ENCODE measurements around the gene DPP6. TPM values are rescaled to one million over a fixed set of nuclear protein-coding genes. Genes with fewer than 3 reads are reported as not detected.

DPP6 gene
- total and polyA plus RNA-seq, 9 donors, result 3.3 to 11.5 (median 4.7) TPM

DNA sequence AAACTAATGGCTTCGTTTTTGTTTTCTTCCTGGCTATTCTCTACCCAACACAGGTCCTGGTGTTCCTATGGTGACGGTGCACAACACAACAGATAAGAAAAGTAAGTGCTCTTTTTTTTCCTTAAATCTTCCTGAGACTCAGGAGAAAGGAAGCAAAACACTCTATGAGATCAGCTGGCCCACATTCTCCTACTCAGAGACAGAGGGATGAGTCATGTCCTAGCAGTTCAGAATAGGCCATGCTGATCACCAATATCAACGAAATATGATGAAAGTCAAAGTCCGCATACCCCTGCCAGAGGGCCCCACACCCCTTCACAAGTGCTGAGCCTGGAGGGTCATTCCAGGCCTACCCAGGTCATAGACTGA is 801.5 kb downstream of the DPP6 start:
- Histone ChIP-seq H3K4me3 (ENCODE audit: low read length) (no peak overlapping the region), H3K27me3 (ENCODE audit: control insufficient read depth, insufficient read depth, low read length) (no peaks in the 10 kb centered on the region), H3K4me1 (ENCODE audit: control insufficient read depth, insufficient read depth, low read length) (no peaks in the 10 kb centered on the region), H3K27ac (ENCODE audit: low read length) (no peak overlapping the region), H3K9me3 (replicated peaks; ENCODE audit: control insufficient read depth, low read depth, low read length) (peaks cover 9% of the 10 kb centered on the region), H3K36me3 (ENCODE audit: control insufficient read depth, insufficient read depth, low read length) (no peaks in the 10 kb centered on the region)
- DNase-seq, result no peak
- WGBS (ENCODE audit: insufficient coverage), result 86% methylated on average over 1 of the region's 4 CpGs

- Histone ChIP-seq H3K4me3 (ENCODE audit: low read length) (no peak overlapping the region), H3K36me3 (ENCODE audit: control insufficient read depth, insufficient read depth, low read length) (no peaks in the 10 kb centered on the region), H3K4me1 (ENCODE audit: control insufficient read depth, insufficient read depth, low read length) (no peaks in the 10 kb centered on the region), H3K27me3 (ENCODE audit: control insufficient read depth, insufficient read depth, low read length) (no peaks in the 10 kb centered on the region), H3K27ac (ENCODE audit: low read length) (no peak overlapping the region), H3K9me3 (replicated peaks; ENCODE audit: control insufficient read depth, low read depth, low read length) (peaks cover 4% of the 10 kb centered on the region)
- no peak for DNase-seq
- WGBS (ENCODE audit: insufficient coverage), result 80% methylated on average over 13 of the region's 14 CpGs
These were observed 802.6 kb downstream of the DPP6 start for GRCh38 chr7:154854836-154855235.

- DNase-seq, result no peak
- Histone ChIP-seq H3K9me3 (replicated peaks; ENCODE audit: control insufficient read depth, low read depth, low read length) (peaks cover 4% of the 10 kb centered on the region), H3K27ac (ENCODE audit: low read length) (no peak overlapping the region), H3K4me3 (ENCODE audit: low read length) (no peak overlapping the region), H3K27me3 (ENCODE audit: control insufficient read depth, insufficient read depth, low read length) (no peaks in the 10 kb centered on the region), H3K36me3 (ENCODE audit: control insufficient read depth, insufficient read depth, low read length) (no peaks in the 10 kb centered on the region), H3K4me1 (ENCODE audit: control insufficient read depth, insufficient read depth, low read length) (no peaks in the 10 kb centered on the region)
- 92% methylated on average over 6 of the region's 12 CpGs for WGBS (ENCODE audit: insufficient coverage)
These were observed 803.2 kb downstream of the DPP6 start for GRCh38 chr7:154855366-154855765.

GRCh38 chr7:154856733-154857132 is 804.5 kb downstream of the DPP6 start:
- no peaks in the 10 kb centered on the region for H3K27me3 ChIP-seq (ENCODE audit: control insufficient read depth, insufficient read depth, low read length)
- no peaks in the 10 kb centered on the region for H3K36me3 ChIP-seq (ENCODE audit: control insufficient read depth, insufficient read depth, low read length)
- peaks cover 4% of the 10 kb centered on the region for H3K9me3 ChIP-seq (replicated peaks; ENCODE audit: control insufficient read depth, low read depth, low read length)
- H3K4me3 ChIP-seq (ENCODE audit: low read length), result no peak overlapping the region
- WGBS (ENCODE audit: insufficient coverage), result 72% methylated on average over 6 of the region's 9 CpGs
- no peaks in the 10 kb centered on the region for H3K4me1 ChIP-seq (ENCODE audit: control insufficient read depth, insufficient read depth, low read length)
- DNase-seq, result no peak
- no peak overlapping the region for H3K27ac ChIP-seq (ENCODE audit: low read length)

DNA sequence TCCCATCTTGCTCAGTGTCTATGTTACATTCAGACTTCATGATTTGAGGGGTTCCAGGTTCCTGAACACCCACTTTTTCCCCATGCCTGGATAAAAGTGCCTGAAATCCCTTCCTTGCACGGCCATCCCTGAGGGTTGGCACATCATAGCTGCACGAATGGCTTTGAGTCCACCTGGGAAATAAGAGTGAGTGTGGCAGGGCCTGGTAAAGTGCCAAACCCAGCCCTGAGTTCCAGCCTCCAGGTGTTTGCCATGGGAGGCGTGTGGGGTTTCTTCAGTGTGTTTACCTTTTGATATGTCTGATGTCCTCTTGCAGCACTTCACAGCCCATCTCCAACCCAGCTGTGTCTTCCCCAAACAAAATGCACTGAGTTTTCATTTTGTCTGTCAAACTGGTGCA is 805.0 kb downstream of the DPP6 start:
- DNase-seq, result no peak
- no CpG with 5 or more reads among the region's 3 CpGs for WGBS (ENCODE audit: insufficient coverage)
- no peaks in the 10 kb centered on the region for H3K27me3 ChIP-seq (ENCODE audit: control insufficient read depth, insufficient read depth, low read length)

GRCh38 chr7:154857728-154858681 is 805.8 kb downstream of the DPP6 start:
- Histone ChIP-seq H3K9me3 (replicated peaks; ENCODE audit: control insufficient read depth, low read depth, low read length) (peaks cover under 1% of the 10 kb centered on the region), H3K4me1 (ENCODE audit: control insufficient read depth, insufficient read depth, low read length) (no peaks in the 10 kb centered on the region), H3K27ac (ENCODE audit: low read length) (no peak overlapping the region), H3K4me3 (ENCODE audit: low read length) (no peak overlapping the region), H3K36me3 (ENCODE audit: control insufficient read depth, insufficient read depth, low read length) (no peaks in the 10 kb centered on the region), H3K27me3 (ENCODE audit: control insufficient read depth, insufficient read depth, low read length) (no peaks in the 10 kb centered on the region)
- WGBS (ENCODE audit: insufficient coverage), result 85% methylated on average over 26 of the region's 27 CpGs
- no peak for DNase-seq

More for the DNA sequence above, 805.0 kb downstream of the DPP6 start:
- Histone ChIP-seq H3K4me1 (ENCODE audit: control insufficient read depth, insufficient read depth, low read length) (no peaks in the 10 kb centered on the region), H3K27ac (ENCODE audit: low read length) (no peak overlapping the region), H3K9me3 (replicated peaks; ENCODE audit: control insufficient read depth, low read depth, low read length) (peaks cover 4% of the 10 kb centered on the region), H3K4me3 (ENCODE audit: low read length) (no peak overlapping the region), H3K36me3 (ENCODE audit: control insufficient read depth, insufficient read depth, low read length) (no peaks in the 10 kb centered on the region)

- no peak for DNase-seq
- 81% methylated on average over 15 of the region's 19 CpGs for WGBS (ENCODE audit: insufficient coverage)
- Histone ChIP-seq H3K27ac (ENCODE audit: low read length) (no peak overlapping the region), H3K27me3 (ENCODE audit: control insufficient read depth, insufficient read depth, low read length) (no peaks in the 10 kb centered on the region), H3K4me3 (ENCODE audit: low read length) (no peak overlapping the region), H3K4me1 (ENCODE audit: control insufficient read depth, insufficient read depth, low read length) (no peaks in the 10 kb centered on the region), H3K9me3 (replicated peaks; ENCODE audit: control insufficient read depth, low read depth, low read length) (no peaks in the 10 kb centered on the region), H3K36me3 (ENCODE audit: control insufficient read depth, insufficient read depth, low read length) (no peaks in the 10 kb centered on the region)
These were observed 806.8 kb downstream of the DPP6 start for GRCh38 chr7:154858836-154859537.

DNA sequence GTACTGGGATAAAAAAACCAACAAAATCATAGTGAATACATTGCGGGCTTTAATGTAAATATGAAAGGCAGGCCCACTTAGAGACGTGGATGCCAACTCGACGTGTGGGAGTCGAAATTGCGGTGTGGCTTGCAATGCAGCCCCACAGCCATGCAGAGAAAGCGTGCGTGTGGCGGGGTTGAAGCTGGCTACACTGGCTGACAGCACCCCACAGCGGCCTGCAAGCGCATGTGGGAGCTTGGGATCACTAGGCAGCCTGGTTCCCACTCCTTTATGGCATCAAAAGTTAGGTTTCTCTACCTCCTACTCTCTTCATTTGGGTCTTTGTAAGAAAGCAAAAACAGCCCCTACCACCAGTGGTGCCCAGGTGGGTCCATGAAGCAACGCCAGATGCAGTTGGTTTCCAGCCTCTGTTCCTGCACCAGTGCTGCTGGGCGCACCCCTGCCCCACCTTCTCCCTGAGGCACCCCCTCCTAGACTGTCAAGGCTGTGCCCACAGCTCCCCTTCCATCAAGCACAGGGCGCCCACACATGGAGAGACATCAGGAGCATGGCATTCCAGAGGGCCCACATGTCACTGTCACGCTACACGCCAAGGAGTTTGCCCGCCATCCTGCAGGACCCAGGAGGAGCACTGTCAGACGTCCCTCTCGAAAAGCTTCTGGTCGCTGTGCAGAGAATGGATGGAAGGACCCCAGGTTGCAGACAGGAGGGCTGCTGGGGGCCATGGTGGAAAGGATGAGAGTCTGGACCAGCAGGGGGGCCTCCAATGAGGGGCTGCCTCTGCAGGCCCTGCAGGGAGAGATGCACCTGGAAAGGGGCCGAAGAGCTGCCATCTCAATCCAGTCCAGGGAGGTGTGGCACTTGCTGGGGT is 807.8 kb downstream of the DPP6 start:
- Histone ChIP-seq H3K4me1 (ENCODE audit: control insufficient read depth, insufficient read depth, low read length) (no peaks in the 10 kb centered on the region), H3K36me3 (ENCODE audit: control insufficient read depth, insufficient read depth, low read length) (no peaks in the 10 kb centered on the region), H3K9me3 (replicated peaks; ENCODE audit: control insufficient read depth, low read depth, low read length) (no peaks in the 10 kb centered on the region), H3K4me3 (ENCODE audit: low read length) (no peak overlapping the region), H3K27me3 (ENCODE audit: control insufficient read depth, insufficient read depth, low read length) (no peaks in the 10 kb centered on the region), H3K27ac (ENCODE audit: low read length) (no peak overlapping the region)
- WGBS (ENCODE audit: insufficient coverage), result 94% methylated on average over 21 of the region's 21 CpGs
- no peak for DNase-seq

- peaks cover under 1% of the 10 kb centered on the region for H3K27me3 ChIP-seq (ENCODE audit: control insufficient read depth, insufficient read depth, low read length)
These were observed 808.6 kb downstream of the DPP6 start for GRCh38 chr7:154860621-154861375.

More at GRCh38 chr7:154860621-154861375, 808.6 kb downstream of the DPP6 start:
- no peak overlapping the region for H3K27ac ChIP-seq (ENCODE audit: low read length)
- WGBS (ENCODE audit: insufficient coverage), result 67% methylated on average over 1 of the region's 7 CpGs
- H3K9me3 ChIP-seq (replicated peaks; ENCODE audit: control insufficient read depth, low read depth, low read length), result no peaks in the 10 kb centered on the region
- no peak for DNase-seq
- no peak overlapping the region for H3K4me3 ChIP-seq (ENCODE audit: low read length)
- no peaks in the 10 kb centered on the region for H3K4me1 ChIP-seq (ENCODE audit: control insufficient read depth, insufficient read depth, low read length)
- H3K36me3 ChIP-seq (ENCODE audit: control insufficient read depth, insufficient read depth, low read length), result no peaks in the 10 kb centered on the region
